H1 (cell line): ENCODE data around the gene EDEM2. TPM values are rescaled to one million over a fixed set of nuclear protein-coding genes. Genes with fewer than 3 reads are reported as not detected.

Source experiments
- BACH1 ChIP-seq: IDR thresholded peaks from 2 replicates; pipeline ENCODE4 v1.6.1; 2012; ENCODE audit warnings: low read length, improper control_type of control experiment
- CEBPB ChIP-seq: IDR thresholded peaks from 2 replicates; pipeline ENCODE4 v1.6.1; 2012; ENCODE audit warnings: low read depth, low read length
- FOSL1 ChIP-seq: IDR thresholded peaks from 2 replicates; pipeline ENCODE4 v1.6.1; 2011; ENCODE audit warnings: mild to moderate bottlenecking, low read depth, low read length, moderate library complexity; ENCODE audit not compliant: insufficient read depth
- SP2 ChIP-seq: IDR thresholded peaks from 2 replicates; pipeline ENCODE4 v1.6.1; 2012; ENCODE audit warnings: mild to moderate bottlenecking, low read length, inconsistent platforms
- USF2 ChIP-seq: IDR thresholded peaks from 2 replicates; pipeline ENCODE4 v1.6.1; 2011; ENCODE audit warnings: low read length, improper control_type of control experiment
- polyA plus RNA-seq, 7 experiments: library from polyadenylated mRNA; depleted of rRNA in 3 of 7; stranded (reverse) in 5 of 7; unstranded in 2 of 7; fragments of >200 nt in 5 of 7; fragments of 200-250 nt in 2 of 7; gene quantifications; 1 replicate in 5 of 7; 2 replicates in 1 of 7; 4 replicates in 1 of 7; pipeline versions ENCODE4 v1.2.1 to v1.2.3, GENCODE V29; 2011 to 2013; ENCODE audit warnings: missing spikeins in 2 of 7, mixed read lengths in 2 of 7
- total RNA-seq: library from RNA; stranded (reverse); fragmentation: NEBNext Ultra II Directional; extraction: Animal tissue kit (Norgen Biotek cat#: 25700); gene quantifications from 2 replicates; pipeline ENCODE4 v1.2.1, GENCODE V29; 2021

The EDEM2 gene
- total and polyA plus RNA-seq, 2 of the 8 experiments (the other 6 are each of a cell fraction or from before 2014, with no cell fraction given): 15.2 to 19.6 TPM

- TF ChIP-seq SP2: no peak
- TF ChIP-seq BACH1: no peak
- TF ChIP-seq FOSL1: no peak
- no peak for TF ChIP-seq CEBPB
- no peak for TF ChIP-seq USF2
Observed at GRCh38 chr20:35085477-35086225, 61.5 kb downstream of the EDEM2 start (continued).
